AG09309 (cell line): ENCODE results near the gene DOCK11.

Experiments
- DNase-seq: peaks from one replicate; pipeline ENCODE4 v3.0.0-alpha.2; 2010; ENCODE audit warnings: low read depth
- H3K4me3 ChIP-seq: 2 replicates; pipeline ENCODE4 v1.5.1; 2011; ENCODE audit warnings: mild to moderate bottlenecking, low read depth, low read length, moderate library complexity; ENCODE audit not compliant: control insufficient read depth
- CTCF ChIP-seq: IDR thresholded peaks from 2 replicates; pipeline ENCODE4 v1.5.1; 2011; ENCODE audit warnings: mild to moderate bottlenecking, low read depth, low read length, inconsistent platforms; ENCODE audit not compliant: insufficient read depth, control insufficient read depth; ENCODE audit errors: missing control alignments

The DOCK11 gene

GRCh38 chrX:118502161-118502789 lies 6.7 kb downstream of the DOCK11 start:
- no peak for DNase-seq
- no peak overlapping the region for H3K4me3 ChIP-seq
- no peak for TF ChIP-seq CTCF

GRCh38 chrX:118503260-118504041 lies 7.8 kb downstream of the DOCK11 start:
- TF ChIP-seq CTCF: no peak
- no peak overlapping the region for H3K4me3 ChIP-seq
- DNase-seq: no peak

- H3K4me3 ChIP-seq: no peak overlapping the region
- no peak for TF ChIP-seq CTCF
- DNase-seq: no peak
Observed at GRCh38 chrX:118504581-118504980, 9.0 kb downstream of the DOCK11 start.

GRCh38 chrX:118506805-118507480 lies 11.3 kb downstream of the DOCK11 start:
- no peak overlapping the region for H3K4me3 ChIP-seq
- no peak for TF ChIP-seq CTCF
- DNase-seq: no peak

GRCh38 chrX:118507766-118508165 lies 12.2 kb downstream of the DOCK11 start:
- no peak for DNase-seq
- no peak overlapping the region for H3K4me3 ChIP-seq
- TF ChIP-seq CTCF: no peak

- no peak overlapping the region for H3K4me3 ChIP-seq
- TF ChIP-seq CTCF: no peak
- no peak for DNase-seq
Observed at GRCh38 chrX:118508221-118508620, 12.6 kb downstream of the DOCK11 start.
